Activated B cell treated with CpG ODN at 0.5 μM for 24 hours (primary cell): ENCODE measurements around the gene DAPK3. TPM values are rescaled to one million over a fixed set of nuclear protein-coding genes. Genes with fewer than 3 reads are reported as not detected.
"Not testable (repeated sequence)": the region's sequence is repeated elsewhere in the genome, so short reads cannot be mapped to it uniquely, and the experiment has no call there.

ENCODE experiments used
- ATAC-seq: fragments of 200-7000 bp; cut with Tn5 transposase; one replicate; pipeline ENCODE4 v1.10.0; 2021; ENCODE audit warnings: low read depth, mild to moderate bottlenecking, moderate library complexity
- CTCF ChIA-PET: fragments of 350-600 bp; sonication (Branson Sonifier 250); formaldehyde crosslinking; loops from one replicate; lab custom pipeline; 2021; ENCODE audit warnings: antibody characterized with exemption; lab: Charles Lee
- POLR2A ChIA-PET: fragments of 350-600 bp; sonication (Branson Sonifier 250); formaldehyde crosslinking; loops from one replicate; lab custom pipeline; 2021; ENCODE audit warnings: antibody characterized with exemption; lab: Charles Lee
- DNase-seq: peaks from one replicate; pipeline ENCODE4 v3.0.0; 2022
- H3K27ac Mint-ChIP-seq: one replicate; pipeline ENCODE4 v1.8.0; 2020; ENCODE audit warnings: mixed read lengths
- H3K27me3 Mint-ChIP-seq: one replicate; pipeline ENCODE4 v1.8.0; 2021; ENCODE audit warnings: mixed read lengths
- H3K36me3 Mint-ChIP-seq: one replicate; pipeline ENCODE4 v1.8.0; 2021; ENCODE audit warnings: low read depth, mixed read lengths
- H3K4me1 Mint-ChIP-seq: one replicate; pipeline ENCODE4 v1.8.0; 2021; ENCODE audit warnings: mixed read lengths
- H3K4me3 Mint-ChIP-seq: one replicate; pipeline ENCODE4 v1.8.0; 2020; ENCODE audit warnings: mild to moderate bottlenecking, mixed read lengths
- H3K9me3 Mint-ChIP-seq: one replicate; pipeline ENCODE4 v1.8.0; 2020; ENCODE audit warnings: mixed read lengths
- CTCF ChIP-seq: fragments of 200-600 bp; IDR thresholded peaks from one replicate; pipeline ENCODE4 v1.8.0; 2022; ENCODE audit warnings: antibody characterized with exemption, mild to moderate bottlenecking
- intact Hi-C: fragments of 100-400 bp; cut with micrococcal nuclease; formaldehyde crosslinking; loops from one replicate; pipeline ENCODE4 v1.15.1; 2024
- total RNA-seq: library from RNA; stranded (reverse); gene quantifications from 2 replicates; pipeline ENCODE4 v1.2.3, GENCODE V29; 2022

DAPK3 gene
- total RNA-seq, 1 donor from 2014 or later = 42.2 TPM

- Mint-ChIP-seq H3K4me1 (peaks cover 27% of the 10 kb centered on the region), H3K9me3 (no peaks in the 10 kb centered on the region), H3K27ac (peak overlapping the region; percentile 53), H3K4me3 (peak overlapping the region; percentile 88), H3K27me3 (no peaks in the 10 kb centered on the region), H3K36me3 (peaks cover 42% of the 10 kb centered on the region)
- ChIA-PET POLR2A (interaction anchor here (1.4 to 2.9 kb wide), 4 partner anchors 10 to 208 kb away, joined by 10 to 63 read pairs (median 24); partner anchors contain the start of genes APBA3, EEF2 and MRPL54), CTCF (no interaction called here)
- no peak for DNase-seq
- intact Hi-C loops = loop anchor here (2.0 to 5.0 kb wide), 5 partner anchors 14 to 398 kb away; partner anchors contain the start of genes APBA3, CACTIN, EEF2 and HMG20B
- no peak for ATAC-seq
- no peak for TF ChIP-seq CTCF
Measured at GRCh38 chr19:3970313-3970807, 539 bp downstream of the DAPK3 start.

- no peaks in the 10 kb centered on the region for H3K9me3 Mint-ChIP-seq
- H3K4me1 Mint-ChIP-seq = peaks cover 27% of the 10 kb centered on the region
- H3K27me3 Mint-ChIP-seq = no peaks in the 10 kb centered on the region
- ChIA-PET CTCF (no interaction called here), POLR2A (interaction anchor here (0.6 to 0.7 kb wide), 2 partner anchors 31 to 288 kb away, joined by 3 to 5 read pairs; no protein-coding TSS in a partner anchor)
- H3K27ac Mint-ChIP-seq = peak overlapping the region; percentile 53
- H3K36me3 Mint-ChIP-seq = peaks cover 42% of the 10 kb centered on the region
- no peak for TF ChIP-seq CTCF
- DNase-seq (no peak), ATAC-seq (no peak)
- peak overlapping the region; percentile 88 for H3K4me3 Mint-ChIP-seq
- intact Hi-C loops = loop anchor here (2.0 to 5.0 kb wide), 5 partner anchors 15 to 397 kb away; partner anchors contain the start of genes APBA3, CACTIN, EEF2 and HMG20B
Measured at GRCh38 chr19:3969435-3970312, 1.2 kb downstream of the DAPK3 start.

GRCh38 chr19:3968556-3969434, 2.1 kb downstream of the DAPK3 start:
- POLR2A ChIA-PET = interaction anchor here (0.6 to 0.7 kb wide), 2 partner anchors 32 to 287 kb away, joined by 3 to 5 read pairs; no protein-coding TSS in a partner anchor
- ATAC-seq = no peak
- no peak overlapping the region for H3K27ac Mint-ChIP-seq

GRCh38 chr19:3967983-3968382, 2.9 kb downstream of the DAPK3 start:
- H3K27me3 Mint-ChIP-seq, ATAC-seq, intact Hi-C loops, POLR2A ChIA-PET, H3K27ac Mint-ChIP-seq, DNase-seq, H3K4me3 Mint-ChIP-seq, H3K9me3 Mint-ChIP-seq, CTCF ChIA-PET: not testable (repeated sequence)
- Mint-ChIP-seq H3K4me1 (peaks cover 27% of the 10 kb centered on the region), H3K36me3 (peaks cover 56% of the 10 kb centered on the region)

More at GRCh38 chr19:3968556-3969434, 2.1 kb downstream of the DAPK3 start:
- CTCF ChIA-PET = no interaction called here
- DNase-seq = no peak
- H3K4me3 Mint-ChIP-seq = no peak overlapping the region
- no peaks in the 10 kb centered on the region for H3K27me3 Mint-ChIP-seq
- H3K36me3 Mint-ChIP-seq = peaks cover 48% of the 10 kb centered on the region
- TF ChIP-seq CTCF = no peak
- no peaks in the 10 kb centered on the region for H3K9me3 Mint-ChIP-seq
- peaks cover 27% of the 10 kb centered on the region for H3K4me1 Mint-ChIP-seq
- intact Hi-C loops = no loop called here
